Endothelial cell of umbilical vein (primary cell): ENCODE measurements around the gene KCTD1. TPM values are rescaled to one million over a fixed set of nuclear protein-coding genes. Genes with fewer than 3 reads are reported as not detected.

Experiments
- BruUV-seq: library from RNA; stranded (reverse); fragments of 400-500 nt; replicated peaks from 2 replicates; lab custom pipeline; 2021; lab: Mats Ljungman, UMichigan
- CTCF ChIA-PET: fragments of 300-600, 350-600 bp; sonication (Branson Sonifier 250); formaldehyde crosslinking; loops from one replicate; lab custom pipeline; 2021; ENCODE audit warnings: antibody characterized with exemption, inconsistent platforms; lab: Charles Lee
- POLR2A ChIA-PET: fragments of 300-600, 350-600 bp; sonication (Branson Sonifier 250); formaldehyde crosslinking; loops from one replicate; lab custom pipeline; 2021; ENCODE audit warnings: antibody characterized with exemption, inconsistent platforms; lab: Charles Lee
- DNase-seq: peaks from one replicate; pipeline ENCODE4 v3.0.0-alpha.2; 2011; ENCODE audit warnings: low read depth, low spot score
- FAIRE-seq: peaks from 2 replicates; lab custom pipeline; 2011; peaks lifted over from hg19 to GRCh38; lab: Jason Lieb, UNC
- H2AFZ ChIP-seq: 2 replicates; pipeline ENCODE4 v1.6.0; 2012; ENCODE audit warnings: low read depth, low read length, control low read depth, inconsistent platforms
- H3K27ac ChIP-seq: 2 replicates; pipeline ENCODE4 v1.5.1; 2011; ENCODE audit warnings: low read depth, mild to moderate bottlenecking, control low read depth, low read length, moderate library complexity; ENCODE audit not compliant: insufficient read depth
- H3K27me3 ChIP-seq, 2 experiments: 2 replicates each; pipeline versions ENCODE4 v1.6.0 to v1.6.1; 2011; ENCODE audit warnings: low read length in 2 of 2, mixed read lengths in 1 of 2; ENCODE audit not compliant: control insufficient read depth in 2 of 2, insufficient read depth in 2 of 2
- H3K36me3 ChIP-seq, 2 experiments: 2 replicates in 1 of 2; 3 replicates in 1 of 2; pipeline ENCODE4 v1.5.1; 2011; ENCODE audit warnings: low read length in 2 of 2, mild to moderate bottlenecking in 1 of 2, moderate library complexity in 1 of 2; ENCODE audit not compliant: control insufficient read depth in 2 of 2, insufficient read depth in 2 of 2; ENCODE audit errors: extremely low read depth in 1 of 2
- H3K4me1 ChIP-seq: 3 replicates; pipeline ENCODE4 v1.5.1; 2011; ENCODE audit warnings: mild to moderate bottlenecking, low read length; ENCODE audit not compliant: control insufficient read depth, insufficient read depth; ENCODE audit errors: extremely low read depth
- H3K4me2 ChIP-seq: 2 replicates; pipeline ENCODE4 v1.6.1; 2011; ENCODE audit warnings: low read length, control low read depth, mixed read lengths; ENCODE audit not compliant: insufficient read depth
- H3K4me3 ChIP-seq, 3 experiments: fragments of 200-600 bp in 1 of 3; sonication (generic), shearing (Covaris generic) in 1 of 3; replicated peaks in 1 of 3; 2 replicates each; pipeline ENCODE4 v1.5.1; 2011 to 2016; ENCODE audit warnings: control low read depth in 3 of 3, low read length in 3 of 3, mild to moderate bottlenecking in 2 of 3, inconsistent platforms in 1 of 3, low read depth in 1 of 3, moderate library complexity in 1 of 3; ENCODE audit not compliant: insufficient read depth in 1 of 3
- H3K79me2 ChIP-seq: 2 replicates; pipeline ENCODE4 v1.6.0; 2012; ENCODE audit warnings: low read length, inconsistent platforms; ENCODE audit not compliant: control insufficient read depth, insufficient read depth
- H3K9ac ChIP-seq: replicated peaks from 2 replicates; pipeline ENCODE3; 2011; ENCODE audit warnings: low read length, control low read depth; ENCODE audit not compliant: insufficient read depth; ENCODE audit errors: extremely low read depth
- H3K9me1 ChIP-seq: replicated peaks from 3 replicates; pipeline ENCODE4 v1.6.0; 2011; ENCODE audit warnings: mild to moderate bottlenecking, low read length; ENCODE audit not compliant: control insufficient read depth, insufficient read depth; ENCODE audit errors: extremely low read depth
- H3K9me3 ChIP-seq: replicated peaks from 2 replicates; pipeline ENCODE4 v1.5.1; 2012; ENCODE audit warnings: low read length, inconsistent platforms; ENCODE audit not compliant: control insufficient read depth, insufficient read depth
- H4K20me1 ChIP-seq: replicated peaks from 2 replicates; pipeline ENCODE3; 2011; ENCODE audit warnings: mild to moderate bottlenecking, low read length; ENCODE audit not compliant: control insufficient read depth, insufficient read depth; ENCODE audit errors: extremely low read depth
- CTCF ChIP-seq, 2 donors: IDR thresholded peaks; 1 replicate in 1 of 2; 2 replicates in 1 of 2; pipeline ENCODE4 v1.5.1; 2011; ENCODE audit warnings: low read length in 2 of 2, mild to moderate bottlenecking in 2 of 2, moderate library complexity in 2 of 2, control low read depth in 1 of 2, inconsistent platforms in 1 of 2, low read depth in 1 of 2; ENCODE audit not compliant: insufficient read depth in 1 of 2; ENCODE audit errors: extremely low read depth in 1 of 2
- EZH2 ChIP-seq: IDR thresholded peaks from 2 replicates; pipeline ENCODE4 v1.6.1; 2012; ENCODE audit warnings: borderline replicate concordance, low read depth, mild to moderate bottlenecking, moderate library complexity, low read length, inconsistent platforms; ENCODE audit not compliant: severe bottlenecking
- FOS ChIP-seq: IDR thresholded peaks from 2 replicates; pipeline ENCODE4 v1.6.1; 2011; ENCODE audit warnings: mild to moderate bottlenecking, low read length, moderate library complexity, borderline replicate concordance; ENCODE audit not compliant: insufficient read depth
- GATA2 ChIP-seq: IDR thresholded peaks from 2 replicates; pipeline ENCODE4 v1.7.0; 2011; ENCODE audit warnings: low read depth, mild to moderate bottlenecking, moderate library complexity, mixed read lengths, low read length; ENCODE audit not compliant: insufficient read length, insufficient read depth
- JUN ChIP-seq: IDR thresholded peaks from 2 replicates; pipeline ENCODE4 v1.6.1; 2011; ENCODE audit warnings: borderline replicate concordance, low read depth; ENCODE audit not compliant: insufficient read length, insufficient read depth
- MAX ChIP-seq: IDR thresholded peaks from 2 replicates; pipeline ENCODE4 v1.6.1; 2011; ENCODE audit not compliant: insufficient read depth, insufficient read length
- MYC ChIP-seq: IDR thresholded peaks from one replicate; pipeline ENCODE4 v1.6.1; 2011; ENCODE audit warnings: mild to moderate bottlenecking, low read depth, low read length
- POLR2AphosphoS5 ChIP-seq: IDR thresholded peaks from 2 replicates; pipeline ENCODE4 v1.6.1; 2012; ENCODE audit warnings: low read depth, mild to moderate bottlenecking, control low read depth, low read length, moderate library complexity; ENCODE audit not compliant: insufficient read depth
- dilution Hi-C: fragments of 300-500 bp; cut with MboI; formaldehyde crosslinking; loops from one replicate; pipeline ENCODE4 v1.15.0; 2019; ENCODE audit warnings: low sequenced_read_pairs; ENCODE audit not compliant: extremely low pct_ligation_motif_present
- intact Hi-C: fragments of 100-400 bp; cut with micrococcal nuclease; formaldehyde crosslinking; loops from one replicate; pipeline ENCODE4 v1.10.0; 2022
- polyA plus RNA-seq, 4 experiments: library from polyadenylated mRNA; depleted of rRNA in 3 of 4; stranded (reverse) in 3 of 4; unstranded in 1 of 4; fragments of >200 nt; gene quantifications; 2 replicates each; pipeline versions ENCODE4 v1.2.1 to v1.2.3, GENCODE V29; 2011 to 2012; ENCODE audit warnings: missing spikeins in 1 of 4
- total RNA-seq: library from RNA; stranded (reverse); gene quantifications from 2 replicates; pipeline ENCODE4 v1.2.3, GENCODE V29; 2021

The KCTD1 gene
- total and polyA plus RNA-seq, 2 donors (not counting 3 experiments of a cell fraction or from before 2014, with no cell fraction given): 6.1 to 12.1 TPM

- CTCF ChIA-PET: interaction anchor here (1.4 kb wide), 1 partner anchor 8 kb away, joined by 3 read pairs; no protein-coding TSS in a partner anchor
- no peak for TF ChIP-seq JUN
- no peak for TF ChIP-seq EZH2
- no peak for TF ChIP-seq MYC
- TF ChIP-seq POLR2AphosphoS5: no peak
- TF ChIP-seq MAX: no peak
- TF ChIP-seq CTCF (IDR thresholded peaks at IDR 0.05; ENCODE audit: extremely low read depth in 1 of 2, insufficient read depth in 1 of 2, low read depth in 1 of 2, low read length in 2 of 2): no peak
- TF ChIP-seq GATA2: no peak
- TF ChIP-seq FOS: no peak
- POLR2A ChIA-PET: no interaction called here
- intact Hi-C loops: no loop called here
- H3K79me2 ChIP-seq: no peaks in the 10 kb centered on the region
- no peak overlapping the region for H3K4me2 ChIP-seq
- no peak overlapping the region for H3K9ac ChIP-seq
- no peaks in the 10 kb centered on the region for H3K9me3 ChIP-seq
- no peaks in the 10 kb centered on the region for H3K36me3 ChIP-seq
- no peaks in the 10 kb centered on the region for H3K9me1 ChIP-seq
- no peak for DNase-seq
- no peaks in the 10 kb centered on the region for H3K27me3 ChIP-seq
- H3K27ac ChIP-seq: no peak overlapping the region
- H3K4me1 ChIP-seq: no peaks in the 10 kb centered on the region
- no peak for FAIRE-seq
- no peak overlapping the region for H3K4me3 ChIP-seq
- no TSS peak for BruUV-seq
- H4K20me1 ChIP-seq: no peaks in the 10 kb centered on the region
- H2AFZ ChIP-seq: no peak overlapping the region
- dilution Hi-C loops: no loop called here
Measured at GRCh38 chr18:26535630-26536029, 12.7 kb downstream of the KCTD1 start.
